ENCODE measurements around the gene TTC33.
"Not testable (repeated sequence)": the region's sequence is repeated elsewhere in the genome, so short reads cannot be mapped to it uniquely, and the experiment has no call there.

Gene TTC33

DNA sequence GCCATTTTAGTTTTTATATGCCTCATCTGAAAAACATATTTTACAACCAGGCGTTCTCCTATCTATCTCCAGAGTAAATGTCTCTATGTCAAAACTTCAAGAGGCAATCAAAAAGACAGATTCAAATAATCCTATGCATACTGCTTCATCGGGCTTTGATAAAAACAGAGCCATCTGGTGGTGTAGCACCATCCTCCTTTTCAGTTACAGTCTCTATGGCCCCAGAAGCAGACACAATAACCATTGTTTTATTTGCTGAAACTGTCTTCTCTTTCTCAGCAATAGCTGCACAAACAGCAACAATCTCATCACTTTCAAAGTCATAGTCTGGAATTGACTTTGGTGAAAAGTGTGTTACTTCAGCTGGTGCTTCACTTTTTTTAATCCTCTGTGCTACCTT is 39.8 kb downstream of the TTC33 start:
- DNase-seq = no peak

DNA sequence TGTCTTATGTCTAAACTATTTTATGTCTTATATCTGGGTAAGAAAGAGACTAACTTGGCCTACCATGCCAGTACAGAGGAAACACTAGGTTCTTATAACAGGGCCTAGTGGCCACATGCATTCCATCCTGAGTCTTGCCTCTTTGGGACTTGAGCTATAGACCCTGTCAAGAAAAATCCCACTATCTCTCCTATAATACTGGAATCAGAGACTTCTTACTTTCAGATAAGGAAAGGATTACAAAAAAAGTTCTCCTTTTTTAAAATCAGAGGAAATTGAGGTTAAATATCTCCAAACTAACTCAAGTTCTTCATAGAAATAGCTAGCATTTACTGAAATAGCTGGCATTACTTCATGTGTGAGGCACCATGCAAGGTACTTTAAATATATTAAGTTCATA is 41.8 kb downstream of the TTC33 start:
- DNase-seq = no peak

DNA sequence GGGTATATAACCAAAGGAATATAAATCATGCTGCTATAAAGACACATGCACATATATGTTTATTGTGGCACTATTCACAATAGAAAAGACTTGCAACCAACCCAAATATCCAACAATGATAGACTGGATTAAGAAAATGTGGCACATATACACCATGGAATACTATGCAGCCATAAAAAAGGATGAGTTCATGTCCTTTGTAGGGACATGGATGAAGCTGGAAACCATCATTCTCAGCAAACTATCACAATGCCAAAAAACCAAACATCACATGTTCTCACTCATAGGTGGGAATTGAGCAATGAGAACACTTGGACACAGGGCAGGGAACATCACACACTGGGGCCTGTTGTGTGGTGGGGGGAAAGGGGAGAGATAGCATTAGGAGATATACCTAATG is 45.2 kb downstream of the TTC33 start:
- not testable (repeated sequence) for DNase-seq

DNA sequence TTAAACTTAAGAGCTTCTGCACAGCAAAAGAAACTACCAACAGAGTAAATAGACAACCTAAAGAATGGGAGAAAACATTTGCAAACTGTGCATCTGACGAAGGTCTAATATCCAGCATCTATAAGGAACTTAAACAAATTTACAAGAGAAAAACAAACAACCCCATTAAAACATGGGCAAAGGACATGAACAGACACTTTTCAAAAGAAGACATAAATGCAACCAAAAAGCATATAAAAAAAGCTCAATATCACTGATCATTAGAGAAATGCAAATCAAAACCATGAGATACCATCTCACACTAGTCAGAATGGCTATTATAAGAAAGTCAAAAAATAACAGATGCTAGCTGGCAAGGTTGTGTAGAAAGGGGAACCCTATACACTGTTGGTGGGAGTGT is 50.3 kb downstream of the TTC33 start:
- not testable (repeated sequence) for DNase-seq

DNA sequence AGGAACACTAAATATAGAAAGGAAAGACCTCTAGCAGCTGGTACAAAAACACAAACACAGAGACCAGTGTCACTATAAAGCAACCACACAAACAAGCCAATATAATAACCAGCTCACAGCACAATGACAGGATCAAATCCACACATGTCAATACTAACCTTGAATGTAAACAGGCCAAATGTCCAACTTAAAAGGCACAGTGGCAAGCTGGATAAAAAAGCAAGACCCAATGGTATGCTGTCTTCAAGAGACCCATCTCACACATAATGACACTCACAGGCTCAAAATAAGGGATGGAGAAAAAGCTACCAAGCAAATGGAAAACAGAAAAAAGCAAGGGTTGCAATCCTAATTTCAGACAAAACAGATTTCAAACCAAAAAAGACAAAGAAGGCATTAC is 53.7 kb downstream of the TTC33 start:
- not testable (repeated sequence) for DNase-seq

DNA sequence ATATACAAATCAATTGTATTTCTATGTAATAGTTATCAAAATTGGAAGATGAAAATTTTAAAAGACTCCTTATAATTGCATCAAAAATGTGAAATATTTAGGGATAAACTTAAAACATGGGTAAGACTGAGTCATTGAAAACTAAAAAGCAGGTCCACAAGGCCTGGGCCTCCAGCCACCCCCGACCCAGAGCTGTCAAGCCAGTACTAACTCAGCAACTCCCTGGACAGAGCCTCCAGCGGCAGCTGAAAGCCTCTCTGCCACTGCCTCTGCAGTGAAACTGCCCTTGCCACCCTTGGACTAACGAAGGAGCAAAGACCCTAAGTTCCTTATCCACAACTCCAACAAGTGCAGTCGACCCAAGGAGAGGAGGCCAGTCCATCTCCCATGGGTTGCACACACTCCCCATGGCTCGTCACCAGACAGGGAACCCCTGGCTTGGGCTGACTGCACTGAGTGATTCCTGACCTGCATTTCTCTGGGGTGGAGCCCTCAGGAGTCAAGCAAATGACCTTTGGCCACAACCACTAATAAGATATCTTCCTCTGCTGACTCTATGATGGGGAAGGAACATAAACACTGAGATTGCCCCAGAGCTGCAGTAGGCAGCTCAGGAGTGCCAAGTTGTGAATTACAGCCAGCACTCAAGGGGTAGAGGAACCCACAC is 55.5 kb downstream of the TTC33 start:
- no peak for DNase-seq

DNA sequence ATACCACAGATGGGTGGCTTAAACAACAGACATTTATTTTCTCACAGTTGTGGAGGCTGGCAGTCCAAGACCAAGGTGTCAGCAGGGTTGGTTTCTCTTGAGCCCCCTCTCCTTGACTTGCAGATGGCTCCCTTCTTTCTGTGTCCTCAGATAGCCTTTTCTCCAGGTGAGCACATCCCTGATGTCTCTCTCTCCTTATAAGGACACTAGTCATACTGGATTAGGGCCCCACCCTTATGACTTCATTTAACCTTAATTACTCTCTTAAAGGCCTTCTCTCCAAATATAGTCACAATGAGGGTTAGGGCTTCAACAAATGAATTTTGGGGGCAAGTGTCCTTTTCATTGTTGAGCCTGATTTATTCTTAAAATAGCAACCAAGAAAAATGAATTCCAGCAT is 61.3 kb downstream of the TTC33 start:
- no peak for DNase-seq

DNA sequence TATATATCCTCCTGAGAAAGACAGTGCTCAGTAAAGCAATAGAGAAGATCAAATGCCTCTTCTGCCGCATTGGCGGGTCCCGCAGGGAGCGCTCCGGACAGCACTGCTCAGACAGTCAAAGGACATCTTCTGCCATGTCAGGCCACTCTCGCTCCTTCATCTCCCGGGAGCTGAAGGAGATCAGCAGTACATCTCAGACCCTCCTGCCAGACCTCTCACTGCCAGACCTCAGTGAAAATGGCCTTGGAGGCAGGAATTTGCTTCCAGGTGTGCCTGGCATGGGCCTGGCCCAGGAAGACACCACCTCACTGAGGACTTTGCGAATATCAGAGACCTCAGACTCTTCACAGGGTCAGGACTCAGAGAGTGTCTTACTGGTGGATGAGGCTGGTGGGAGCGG is 63.9 kb downstream of the TTC33 start:
- no peak for DNase-seq

DNA sequence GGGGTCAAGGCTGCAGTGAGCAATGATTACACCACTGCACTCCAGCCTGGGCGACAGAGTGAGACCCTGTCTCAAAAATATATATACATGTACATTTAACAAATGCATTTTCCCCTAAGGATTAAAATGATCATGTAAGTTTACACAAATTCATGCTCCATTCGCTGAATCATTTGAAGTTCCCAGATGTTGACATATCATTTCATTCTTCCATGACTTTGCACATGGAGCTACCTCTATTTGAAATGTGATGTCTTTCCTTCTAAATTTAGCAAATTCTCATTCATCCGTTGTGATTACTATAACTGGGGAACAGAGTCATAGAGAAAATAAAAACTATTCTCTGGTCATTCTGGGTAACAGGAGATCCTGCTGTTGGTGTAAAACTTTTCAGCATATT is 65.5 kb downstream of the TTC33 start:
- no peak for DNase-seq

DNA sequence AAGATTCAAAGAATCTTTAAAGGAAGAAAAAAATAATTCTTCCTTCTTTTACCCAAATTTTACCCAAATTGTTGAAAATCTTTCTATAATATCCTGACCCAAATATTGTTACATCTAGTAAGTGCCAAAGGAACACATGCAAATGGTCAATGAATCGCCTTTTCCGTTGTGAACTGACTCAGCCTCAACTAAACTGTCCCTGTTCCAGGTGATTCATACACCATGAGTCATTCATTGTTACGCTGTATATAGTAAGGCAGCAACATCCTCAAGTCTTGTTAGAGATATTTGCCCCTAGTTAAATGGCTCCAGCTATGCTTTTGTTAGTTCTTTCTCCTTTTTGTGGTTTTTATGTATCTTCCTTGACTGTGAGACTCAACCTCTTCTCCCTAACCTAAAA is 66.3 kb downstream of the TTC33 start:
- no peak for DNase-seq

DNA sequence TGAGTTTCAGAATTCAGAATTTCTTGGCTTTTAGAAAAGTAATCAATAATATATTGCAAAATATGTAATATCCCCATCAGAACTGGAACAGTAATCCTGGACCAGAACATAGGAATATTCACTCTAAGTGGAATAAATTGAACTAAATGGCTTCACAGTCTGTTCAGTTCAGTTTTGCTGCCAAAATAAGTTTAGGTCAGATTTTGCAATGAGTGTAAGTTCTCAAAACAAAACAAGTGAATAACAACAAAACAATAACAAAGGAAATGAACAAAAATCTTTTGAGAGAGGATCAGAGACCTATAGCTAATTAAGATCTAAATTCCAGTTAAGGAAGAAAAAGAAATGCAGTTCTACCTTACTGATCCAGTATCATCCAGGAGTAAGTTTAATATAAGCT is 66.8 kb downstream of the TTC33 start:
- no peak for DNase-seq

DNA sequence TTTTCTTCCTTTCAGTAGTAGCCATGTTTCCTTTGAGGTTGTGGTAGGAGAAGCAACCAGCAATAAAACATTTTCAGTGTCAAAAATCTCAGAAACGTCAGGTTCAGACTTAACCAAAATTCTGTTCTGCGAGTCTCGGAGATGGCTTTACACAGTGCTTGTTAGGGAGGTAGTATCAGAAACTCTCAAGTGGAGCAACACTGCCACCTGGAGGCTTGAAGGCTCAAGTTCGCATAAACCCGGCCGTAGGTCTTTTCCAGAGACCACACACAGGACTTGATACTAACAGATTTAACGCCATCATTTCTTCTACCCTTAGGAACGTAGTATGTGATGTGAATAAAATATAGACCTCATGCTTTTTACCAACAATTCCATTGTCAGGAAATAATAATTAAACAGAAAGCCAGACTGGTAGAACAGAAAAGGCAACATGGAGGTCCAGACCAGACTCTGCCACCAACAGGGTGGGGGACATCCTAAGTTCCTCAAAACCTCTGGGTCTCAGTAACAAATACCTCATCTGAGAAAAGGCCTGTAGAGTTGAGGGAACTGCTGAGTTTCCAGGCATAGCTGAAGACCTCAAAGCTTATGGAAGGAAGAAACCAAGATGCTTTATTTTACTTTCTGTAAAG is 67.5 kb downstream of the TTC33 start:
- peak; percentile 87 for DNase-seq

DNA sequence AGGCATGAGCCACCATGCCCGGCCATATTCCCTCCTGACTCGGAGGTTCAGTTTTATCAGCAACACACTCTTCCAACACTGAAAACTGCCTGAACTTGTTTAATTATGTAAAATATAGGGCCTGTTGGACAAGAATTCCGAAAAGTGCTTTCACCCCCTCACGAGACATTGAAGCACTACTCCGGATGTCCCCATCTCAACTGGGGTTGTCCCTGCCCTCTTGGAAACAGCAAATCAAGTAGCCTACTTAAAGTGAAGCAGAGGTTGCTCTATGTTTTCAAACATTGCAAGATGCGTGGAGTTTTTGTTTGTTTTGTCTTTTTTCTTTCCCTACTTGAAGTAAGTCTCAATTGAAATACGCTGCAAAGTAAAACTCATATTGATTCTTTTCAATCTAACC is 68.4 kb downstream of the TTC33 start:
- DNase-seq = no peak

DNA sequence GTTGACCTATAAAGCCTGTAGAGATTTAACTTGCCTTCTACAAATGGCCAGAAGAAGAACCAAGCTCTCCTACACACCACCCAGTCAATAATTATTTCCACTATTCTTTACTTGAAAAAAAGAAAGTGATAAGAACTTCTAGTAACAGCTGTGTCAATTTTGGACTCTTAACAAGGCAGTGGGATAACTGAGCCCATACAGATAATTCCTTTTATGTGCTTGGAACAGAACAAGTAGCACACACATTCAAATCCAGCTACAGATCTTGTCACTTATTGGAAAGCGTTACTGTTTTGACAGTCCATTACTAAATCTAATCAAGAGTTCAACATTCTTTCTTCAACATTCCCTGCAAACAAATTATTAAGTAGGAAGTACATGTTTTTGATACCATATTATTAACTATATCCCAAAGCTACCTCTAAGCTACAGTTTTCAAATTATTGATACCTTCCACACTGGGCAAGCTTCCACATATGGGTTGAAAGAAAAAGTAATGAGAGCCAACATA is 69.7 kb downstream of the TTC33 start:
- DNase-seq = no peak

DNA sequence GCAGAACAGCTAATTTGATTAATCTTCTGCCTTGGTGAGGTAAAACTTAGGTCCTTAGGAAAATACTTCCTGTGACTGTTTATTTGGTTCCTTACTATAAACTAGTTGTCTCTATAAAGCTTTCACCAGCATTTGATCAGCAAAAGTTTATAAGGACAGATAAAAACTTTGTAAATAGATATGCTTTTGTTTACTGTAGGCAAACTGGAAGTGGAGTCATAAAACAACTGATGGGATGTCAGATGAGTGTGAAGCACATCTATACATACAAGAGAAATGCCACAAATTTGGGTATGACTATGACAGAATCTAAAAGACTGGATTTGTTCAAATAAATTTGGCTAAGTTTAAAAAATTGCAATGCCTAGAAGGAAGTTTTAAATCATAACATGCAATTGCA is 70.6 kb downstream of the TTC33 start:
- DNase-seq = no peak

DNA sequence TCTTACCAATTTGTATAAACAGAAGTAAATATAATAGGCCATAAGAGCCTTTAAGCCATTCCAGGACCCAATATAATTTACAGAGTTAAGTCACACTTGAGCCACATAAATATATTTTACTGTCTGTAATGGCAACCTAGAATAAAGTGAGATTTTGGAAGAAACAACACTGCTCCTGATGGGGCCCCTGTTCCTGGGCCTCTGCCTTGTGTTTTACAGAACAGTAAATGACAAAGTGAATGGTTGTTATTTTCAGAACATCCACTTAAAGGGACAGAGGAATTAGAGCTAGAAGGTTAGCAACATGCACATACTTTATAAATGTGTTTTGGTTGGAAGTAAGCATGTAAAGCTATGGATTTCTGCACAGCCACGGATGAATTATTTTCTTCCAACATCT is 72.5 kb downstream of the TTC33 start:
- DNase-seq = no peak

DNA sequence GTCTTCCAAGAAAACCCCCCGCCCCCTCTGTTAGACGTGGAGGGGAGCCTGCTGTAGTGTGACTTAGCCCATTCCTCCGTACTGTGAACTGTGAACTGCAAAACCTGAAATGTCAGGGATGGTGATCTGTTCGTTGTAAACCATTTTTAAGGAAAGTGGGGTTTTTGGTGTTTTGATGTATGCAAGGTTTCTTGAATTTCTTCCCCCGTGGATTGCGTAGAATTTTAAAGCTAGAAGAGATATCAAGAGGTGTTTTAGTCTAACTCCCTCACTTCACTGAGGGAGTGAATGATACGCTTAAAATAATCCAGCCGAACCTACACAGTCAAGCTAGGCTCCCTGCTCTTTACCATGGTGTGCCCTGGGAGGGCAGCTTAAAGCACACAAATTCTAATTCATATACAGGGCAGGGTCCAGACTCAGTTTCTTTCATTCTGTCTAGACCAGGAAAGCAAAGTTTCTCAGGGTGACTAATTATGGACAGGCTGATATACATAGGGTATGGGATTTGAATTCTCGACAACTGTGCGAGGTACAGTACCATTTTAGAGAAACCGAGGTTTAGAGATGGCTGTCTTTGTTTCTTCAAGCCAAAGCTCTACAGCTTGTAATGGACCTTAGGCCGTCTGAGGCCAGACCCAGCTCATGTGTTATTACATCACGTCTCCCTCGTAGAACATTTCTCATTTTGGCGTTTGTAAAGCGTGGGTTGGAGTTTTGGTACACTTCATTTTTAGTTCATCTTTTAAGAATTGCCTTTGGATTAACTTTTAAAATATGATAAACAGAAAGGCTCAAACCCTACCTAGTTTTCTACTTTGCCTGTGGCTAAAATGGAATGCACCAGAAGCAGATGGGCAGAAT is 73.4 kb downstream of the TTC33 start:
- DNase-seq = no peak

DNA sequence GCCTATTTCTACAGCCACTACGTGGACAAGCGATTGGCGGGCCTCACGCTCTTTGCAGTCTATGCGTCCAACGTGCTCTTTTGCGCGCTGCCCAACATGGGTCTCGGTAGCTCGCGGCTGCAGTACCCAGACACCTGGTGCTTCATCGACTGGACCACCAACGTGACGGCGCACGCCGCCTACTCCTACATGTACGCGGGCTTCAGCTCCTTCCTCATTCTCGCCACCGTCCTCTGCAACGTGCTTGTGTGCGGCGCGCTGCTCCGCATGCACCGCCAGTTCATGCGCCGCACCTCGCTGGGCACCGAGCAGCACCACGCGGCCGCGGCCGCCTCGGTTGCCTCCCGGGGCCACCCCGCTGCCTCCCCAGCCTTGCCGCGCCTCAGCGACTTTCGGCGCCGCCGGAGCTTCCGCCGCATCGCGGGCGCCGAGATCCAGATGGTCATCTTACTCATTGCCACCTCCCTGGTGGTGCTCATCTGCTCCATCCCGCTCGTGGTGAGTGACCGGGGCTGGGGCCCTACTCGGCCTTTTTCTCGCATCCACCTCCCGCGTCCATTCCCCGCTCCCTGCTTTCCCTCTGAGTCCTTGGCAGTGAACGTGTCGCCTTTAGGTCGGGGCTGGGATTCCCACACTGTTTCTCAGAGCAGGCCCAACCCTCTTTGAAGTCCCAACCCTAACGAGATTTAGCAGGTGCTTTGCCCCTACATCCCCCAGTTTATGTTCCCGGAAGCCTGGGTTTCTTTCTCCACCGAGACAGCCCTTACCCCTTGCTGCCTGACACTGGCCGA is 74.2 kb downstream of the TTC33 start:
- no peak for DNase-seq

DNA sequence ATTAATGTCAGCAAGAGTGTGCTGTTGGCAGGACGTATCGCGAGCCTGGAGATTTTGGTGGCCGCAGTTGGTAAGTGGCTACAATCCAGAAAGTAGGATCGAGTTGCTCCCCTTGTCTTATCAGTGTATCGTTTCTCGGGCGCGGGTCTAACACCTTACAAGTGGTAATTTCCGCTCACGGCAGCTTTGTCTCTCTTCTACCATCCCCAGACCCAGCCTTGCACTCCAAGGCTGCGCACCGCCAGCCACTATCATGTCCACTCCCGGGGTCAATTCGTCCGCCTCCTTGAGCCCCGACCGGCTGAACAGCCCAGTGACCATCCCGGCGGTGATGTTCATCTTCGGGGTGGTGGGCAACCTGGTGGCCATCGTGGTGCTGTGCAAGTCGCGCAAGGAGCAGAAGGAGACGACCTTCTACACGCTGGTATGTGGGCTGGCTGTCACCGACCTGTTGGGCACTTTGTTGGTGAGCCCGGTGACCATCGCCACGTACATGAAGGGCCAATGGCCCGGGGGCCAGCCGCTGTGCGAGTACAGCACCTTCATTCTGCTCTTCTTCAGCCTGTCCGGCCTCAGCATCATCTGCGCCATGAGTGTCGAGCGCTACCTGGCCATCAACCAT is 74.9 kb downstream of the TTC33 start:
- DNase-seq = no peak

DNA sequence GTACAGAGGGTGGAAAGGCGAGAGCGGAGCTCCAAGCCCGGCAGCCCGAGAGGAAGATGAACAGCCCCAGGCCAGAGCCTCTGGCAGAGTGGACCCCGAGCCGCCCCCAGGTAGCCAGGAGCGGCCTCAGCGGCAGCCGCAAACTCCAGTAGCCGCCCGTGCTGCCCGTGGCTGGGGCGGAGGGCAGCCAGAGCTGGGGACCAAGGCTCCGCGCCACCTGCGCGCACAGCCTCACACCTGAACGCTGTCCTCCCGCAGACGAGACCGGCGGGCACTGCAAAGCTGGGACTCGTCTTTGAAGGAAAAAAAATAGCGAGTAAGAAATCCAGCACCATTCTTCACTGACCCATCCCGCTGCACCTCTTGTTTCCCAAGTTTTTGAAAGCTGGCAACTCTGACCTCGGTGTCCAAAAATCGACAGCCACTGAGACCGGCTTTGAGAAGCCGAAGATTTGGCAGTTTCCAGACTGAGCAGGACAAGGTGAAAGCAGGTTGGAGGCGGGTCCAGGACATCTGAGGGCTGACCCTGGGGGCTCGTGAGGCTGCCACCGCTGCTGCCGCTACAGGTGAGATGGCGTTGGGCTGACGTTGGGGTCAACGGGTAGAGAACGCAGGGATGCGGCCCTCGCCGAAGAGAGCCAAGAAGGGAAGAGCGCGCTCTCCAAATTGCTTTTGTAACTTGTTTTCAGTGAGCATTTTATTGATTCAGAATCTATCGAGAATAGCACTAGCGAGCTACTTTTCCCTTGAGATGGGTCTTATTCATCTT is 75.7 kb downstream of the TTC33 start, which contains the start of gene PTGER4:
PTGER4 (plus strand) TSS at position 3 of the 769 bp plus-strand sequence. CDS start 1,079 bp downstream, outside the sequence.
- DNase-seq = no peak

DNA sequence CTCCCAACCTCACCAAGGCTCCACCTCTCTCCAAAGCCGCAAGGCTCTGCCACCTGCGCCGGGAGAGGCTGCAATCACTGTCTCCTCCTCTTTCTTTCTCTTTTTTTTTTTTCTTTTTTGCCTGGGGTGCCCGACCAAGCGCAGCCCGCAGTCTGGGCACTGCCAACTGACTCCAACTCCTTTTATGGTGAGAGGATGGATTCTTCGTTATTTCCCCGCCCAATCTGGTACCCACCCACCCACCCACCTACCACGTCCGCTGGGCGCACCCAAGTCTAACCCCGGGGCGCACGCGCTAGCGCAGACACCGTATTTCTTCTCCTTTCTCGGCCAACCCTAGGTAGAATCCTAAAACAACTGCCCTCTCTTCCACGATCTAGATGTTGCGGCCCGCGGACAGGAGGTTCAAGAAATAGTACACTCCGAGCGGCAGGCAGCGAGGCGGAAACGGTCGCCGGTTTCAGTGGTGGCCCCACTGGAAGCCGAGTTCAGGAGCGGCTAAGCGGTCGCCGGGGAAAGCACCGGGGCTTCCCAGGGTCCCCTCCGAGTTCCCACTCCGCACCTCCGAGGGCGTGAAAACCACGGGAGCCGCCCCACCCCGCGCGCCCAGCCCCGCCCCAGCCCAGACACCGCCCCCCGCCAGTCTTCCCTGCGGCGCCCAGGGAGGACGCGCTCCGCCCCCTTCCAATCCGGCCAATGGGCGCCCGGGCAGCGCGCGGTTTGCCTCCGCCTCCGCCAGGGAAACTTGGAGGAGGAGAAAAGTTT is 76.4 kb downstream of the TTC33 start:
- DNase-seq = peak; percentile 22

Data from NCI-H1694 (cell line).